ENCODE results near the gene LTB4R.

Gene LTB4R

GRCh38 chr14:24304019-24304387 lies 7.3 kb upstream of the LTB4R start:
- no peak for DNase-seq

- no peak for DNase-seq
Observed at GRCh38 chr14:24307156-24307574, 4.1 kb upstream of the LTB4R start.

- no peak for DNase-seq
Observed at GRCh38 chr14:24307575-24308341, 3.5 kb upstream of the LTB4R start, which contains the start of gene CIDEB. TSS of gene CIDEB (minus strand) at chr14:24307977. CDS start at chr14:24307858, 119 bp downstream.

- no peak for DNase-seq
Observed at GRCh38 chr14:24308342-24309124, 2.8 kb upstream of the LTB4R start.

GRCh38 chr14:24309538-24310264 lies 1.6 kb upstream of the LTB4R start, which contains the start of gene LTB4R2:
TSS of gene LTB4R2 (plus strand) at chr14:24310140. CDS start at chr14:24310665, 525 bp downstream.
- no peak for DNase-seq

GRCh38 chr14:24310265-24310645 lies 1.0 kb upstream of the LTB4R start:
- no peak for DNase-seq

- no peak for DNase-seq
Observed at GRCh38 chr14:24311837-24312615, 724 bp downstream of the LTB4R start.

GRCh38 chr14:24312736-24313507 lies 1.6 kb downstream of the LTB4R start:
- no peak for DNase-seq

- no peak for DNase-seq
Observed at GRCh38 chr14:24313913-24314312, 2.6 kb downstream of the LTB4R start.

GRCh38 chr14:24314377-24315193 lies 3.3 kb downstream of the LTB4R start:
- no peak for DNase-seq

- DNase-seq, result no peak
Observed at GRCh38 chr14:24315243-24315806, 4.0 kb downstream of the LTB4R start.

- DNase-seq, result no peak
Observed at GRCh38 chr14:24315807-24316596, 4.7 kb downstream of the LTB4R start.

GRCh38 chr14:24316597-24316950 lies 5.3 kb downstream of the LTB4R start:
- DNase-seq, result no peak

GRCh38 chr14:24317141-24317928 lies 6.0 kb downstream of the LTB4R start:
- no peak for DNase-seq

- DNase-seq, result no peak
Observed at GRCh38 chr14:24321212-24321975, 10.1 kb downstream of the LTB4R start.

- DNase-seq, result no peak
Observed at GRCh38 chr14:24322672-24323071, 11.4 kb downstream of the LTB4R start.

GRCh38 chr14:24323341-24323740 lies 12.0 kb downstream of the LTB4R start:
- DNase-seq, result no peak

GRCh38 chr14:24324024-24324423 lies 12.7 kb downstream of the LTB4R start:
- DNase-seq, result no peak

Data from right forelimb (tissue), 1 donor.